Measurements from ENCODE around the gene MUC5AC.
"Not testable (repeated sequence)": the region's sequence is repeated elsewhere in the genome, so short reads cannot be mapped to it uniquely, and the experiment has no call there.

MUC5AC gene

DNA sequence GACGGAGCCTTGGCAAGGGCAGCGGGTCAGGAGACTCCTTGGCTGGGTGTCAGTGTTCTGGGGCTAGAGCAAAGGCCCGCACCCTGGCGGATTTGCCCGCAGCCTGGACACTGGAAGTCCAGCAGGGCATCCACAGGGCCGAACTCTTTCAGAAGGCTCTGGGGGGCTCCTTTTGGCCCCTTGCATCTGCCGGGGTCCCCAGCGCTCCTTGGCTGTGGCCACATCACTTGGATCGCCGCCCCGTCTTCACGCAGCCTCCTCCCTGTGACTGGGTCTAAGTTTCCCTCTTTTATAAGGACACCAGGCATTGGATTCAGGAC, 20.0 kb downstream of the MUC5AC start:
- no peak for DNase-seq

DNA sequence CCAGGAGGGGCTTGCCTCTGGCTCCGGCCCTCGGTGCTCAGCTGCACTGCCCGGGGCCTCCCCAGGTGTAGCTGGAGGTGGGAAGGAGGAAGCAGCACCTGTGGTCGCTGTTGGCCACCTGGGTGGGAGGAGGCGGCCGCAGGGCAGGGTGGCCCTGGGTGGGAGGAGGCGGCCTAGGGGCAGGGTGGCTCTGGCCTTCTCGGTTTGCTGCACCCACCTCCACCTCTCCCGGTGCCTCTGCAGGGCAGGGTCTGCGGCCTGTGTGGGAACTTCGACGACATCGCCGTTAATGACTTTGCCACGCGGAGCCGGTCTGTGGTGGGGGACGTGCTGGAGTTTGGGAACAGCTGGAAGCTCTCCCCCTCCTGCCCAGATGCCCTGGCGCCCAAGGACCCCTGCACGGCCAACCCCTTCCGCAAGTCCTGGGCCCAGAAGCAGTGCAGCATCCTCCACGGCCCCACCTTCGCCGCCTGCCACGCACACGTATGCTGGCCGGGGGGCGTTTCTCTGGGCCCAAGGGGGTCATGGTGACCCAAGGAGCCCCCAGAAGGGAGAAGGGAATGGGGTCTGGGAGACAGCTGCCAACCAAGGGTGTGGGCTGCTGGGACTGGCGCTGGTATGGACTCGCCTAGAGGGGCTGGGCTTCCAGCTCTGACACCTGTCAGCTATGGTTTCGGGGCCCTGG, 20.6 kb downstream of the MUC5AC start:
- DNase-seq = no peak

DNA sequence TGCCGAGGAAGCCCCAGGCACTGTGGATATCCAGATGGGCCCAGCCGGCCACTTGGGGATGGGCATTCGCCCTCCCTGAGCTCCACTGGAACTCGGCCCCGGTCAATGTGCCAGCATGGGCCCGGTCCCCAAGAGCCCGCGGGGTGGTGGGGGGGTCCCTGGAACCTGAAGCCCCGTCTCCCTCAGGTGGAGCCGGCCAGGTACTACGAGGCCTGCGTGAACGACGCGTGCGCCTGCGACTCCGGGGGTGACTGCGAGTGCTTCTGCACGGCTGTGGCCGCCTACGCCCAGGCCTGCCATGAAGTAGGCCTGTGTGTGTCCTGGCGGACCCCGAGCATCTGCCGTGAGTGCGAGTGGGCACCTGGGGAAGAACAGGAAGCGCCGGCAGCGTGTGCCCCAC, 21.2 kb downstream of the MUC5AC start:
- DNase-seq = no peak

DNA sequence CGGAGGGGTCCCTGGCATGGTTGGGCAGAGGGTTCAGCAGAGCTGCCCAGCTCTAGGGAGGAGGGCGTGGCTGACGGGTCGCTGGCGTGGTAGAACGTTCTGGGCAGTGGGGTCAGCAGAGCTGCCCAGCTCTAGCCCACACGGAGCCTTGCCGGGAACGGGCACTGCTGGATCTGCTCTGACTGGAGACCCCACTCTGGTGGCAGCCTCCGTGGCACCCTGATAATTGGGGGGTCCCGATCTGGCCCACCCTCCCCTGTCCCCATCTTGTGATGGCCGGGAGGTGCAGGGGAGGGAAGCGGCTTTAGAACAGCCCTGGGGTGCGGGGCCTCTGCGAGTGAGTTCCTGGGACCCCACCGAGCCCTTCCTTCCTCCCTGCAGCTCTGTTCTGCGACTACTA, 21.9 kb downstream of the MUC5AC start:
- no peak for DNase-seq

DNA sequence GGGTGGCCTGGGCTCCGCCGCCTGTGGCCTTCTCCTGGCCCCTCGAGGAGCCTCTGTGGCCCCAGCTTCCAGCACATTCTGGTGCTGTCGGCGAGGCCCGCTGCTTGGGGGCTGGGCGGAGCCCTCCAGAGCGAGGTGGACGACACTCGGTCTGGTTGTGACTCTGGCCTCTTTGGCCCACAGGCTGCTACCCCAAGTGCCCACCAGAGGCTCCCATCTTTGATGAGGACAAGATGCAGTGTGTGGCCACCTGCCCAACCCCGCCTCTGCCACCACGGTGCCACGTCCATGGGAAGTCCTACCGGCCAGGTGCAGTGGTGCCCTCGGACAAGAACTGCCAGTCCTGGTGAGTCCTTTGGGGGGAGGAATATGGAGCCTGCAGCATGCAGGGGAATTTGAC, 22.4 kb downstream of the MUC5AC start:
- no peak for DNase-seq

DNA sequence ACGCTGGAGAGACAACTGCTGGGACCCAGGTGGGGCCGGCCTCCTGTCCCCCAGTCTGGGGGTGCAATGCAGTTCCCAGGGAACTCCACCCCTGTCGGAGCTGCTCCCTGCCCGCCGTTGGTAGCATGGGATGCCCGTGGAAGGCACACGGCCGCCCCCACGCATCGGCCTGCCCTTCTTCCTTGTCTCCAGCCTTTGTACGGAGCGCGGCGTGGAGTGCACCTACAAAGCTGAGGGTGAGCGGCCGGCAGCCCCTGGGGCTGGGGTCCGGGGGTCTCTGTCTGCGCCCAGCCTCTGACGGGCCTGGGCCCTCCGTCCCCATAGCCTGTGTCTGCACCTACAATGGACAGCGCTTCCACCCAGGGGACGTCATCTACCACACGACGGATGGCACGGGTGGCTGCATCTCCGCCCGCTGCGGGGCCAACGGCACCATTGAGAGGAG, 23.2 kb downstream of the MUC5AC start:
- DNase-seq = no peak

DNA sequence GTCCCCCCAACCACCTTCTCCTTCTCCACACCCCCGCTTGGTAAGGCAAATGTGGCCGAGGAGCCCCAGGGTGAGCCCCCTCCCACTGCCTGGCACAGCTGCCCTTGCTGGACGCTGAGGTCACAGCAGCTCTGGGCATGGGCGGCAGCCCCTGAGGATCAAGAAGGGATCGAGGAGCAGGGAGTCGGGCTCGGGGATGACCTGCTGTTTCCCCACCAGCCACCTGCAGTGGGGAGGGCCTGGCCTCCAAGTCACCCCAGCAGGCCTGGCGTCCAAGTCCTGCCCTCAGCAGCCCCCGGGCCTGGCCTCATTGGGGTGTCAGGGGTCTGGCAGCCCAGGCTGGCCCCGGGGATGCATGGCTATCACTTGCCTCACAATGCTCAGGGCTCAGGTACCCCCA, 23.7 kb downstream of the MUC5AC start:
- no peak for DNase-seq

DNA sequence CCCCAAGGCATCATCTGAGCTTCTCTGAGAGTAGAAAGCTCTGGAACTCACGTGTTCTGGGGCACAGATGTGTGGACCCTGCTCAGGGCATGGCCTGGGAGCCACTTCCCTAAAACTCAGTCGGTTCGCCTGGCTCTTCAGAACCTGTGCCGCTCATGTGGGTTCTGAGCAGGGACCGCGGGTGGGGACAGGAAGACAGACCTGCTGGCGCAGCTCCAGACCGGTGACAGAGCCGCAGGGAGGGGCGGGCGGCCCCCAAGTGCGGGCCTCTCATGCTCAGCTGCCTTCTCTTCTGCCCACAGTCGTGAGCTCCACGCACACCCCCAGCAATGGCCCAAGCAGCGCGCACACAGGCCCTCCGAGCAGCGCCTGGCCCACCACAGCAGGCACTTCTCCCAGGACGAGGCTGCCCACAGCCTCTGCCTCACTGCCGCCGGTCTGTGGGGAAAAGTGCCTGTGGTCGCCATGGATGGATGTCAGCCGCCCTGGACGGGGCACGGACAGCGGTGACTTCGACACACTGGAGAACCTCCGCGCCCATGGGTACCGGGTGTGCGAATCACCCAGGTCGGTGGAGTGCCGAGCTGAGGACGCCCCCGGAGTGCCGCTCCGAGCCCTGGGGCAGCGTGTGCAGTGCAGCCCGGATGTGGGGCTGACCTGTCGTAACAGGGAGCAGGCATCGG, 24.2 kb downstream of the MUC5AC start:
- no peak for DNase-seq

DNA sequence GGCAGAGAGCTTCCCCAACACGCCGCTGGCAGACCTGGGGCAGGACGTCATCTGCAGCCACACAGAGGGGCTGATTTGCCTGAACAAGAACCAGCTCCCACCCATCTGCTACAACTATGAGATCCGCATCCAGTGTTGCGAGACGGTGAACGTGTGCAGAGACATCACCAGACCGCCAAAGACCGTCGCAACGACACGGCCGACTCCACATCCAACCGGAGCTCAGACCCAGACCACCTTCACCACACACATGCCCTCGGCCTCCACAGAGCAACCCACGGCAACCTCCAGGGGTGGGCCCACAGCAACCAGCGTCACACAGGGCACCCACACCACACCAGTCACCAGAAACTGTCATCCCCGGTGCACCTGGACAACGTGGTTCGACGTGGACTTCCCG, 26.4 kb downstream of the MUC5AC start:
- not testable (repeated sequence) for DNase-seq

DNA sequence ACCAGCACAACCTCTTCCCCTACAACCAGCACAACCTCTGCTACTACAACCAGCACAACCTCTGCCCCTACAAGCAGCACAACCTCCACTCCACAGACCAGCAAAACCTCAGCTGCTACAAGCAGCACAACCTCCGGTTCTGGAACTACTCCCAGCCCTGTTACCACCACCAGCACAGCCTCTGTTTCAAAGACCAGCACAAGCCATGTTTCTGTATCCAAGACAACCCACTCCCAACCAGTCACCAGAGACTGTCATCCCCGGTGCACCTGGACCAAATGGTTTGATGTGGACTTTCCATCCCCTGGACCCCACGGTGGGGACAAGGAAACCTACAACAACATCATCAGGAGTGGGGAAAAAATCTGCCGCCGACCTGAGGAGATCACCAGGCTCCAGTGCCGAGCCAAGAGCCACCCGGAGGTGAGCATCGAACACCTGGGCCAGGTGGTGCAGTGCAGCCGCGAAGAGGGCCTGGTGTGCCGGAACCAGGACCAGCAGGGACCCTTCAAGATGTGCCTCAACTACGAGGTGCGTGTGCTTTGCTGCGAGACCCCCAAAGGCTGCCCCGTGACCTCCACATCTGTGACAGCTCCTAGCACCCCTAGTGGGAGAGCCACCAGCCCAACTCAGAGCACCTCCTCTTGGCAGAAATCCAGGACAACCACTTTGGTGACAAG, 30.8 kb downstream of the MUC5AC start:
- not testable (repeated sequence) for DNase-seq

DNA sequence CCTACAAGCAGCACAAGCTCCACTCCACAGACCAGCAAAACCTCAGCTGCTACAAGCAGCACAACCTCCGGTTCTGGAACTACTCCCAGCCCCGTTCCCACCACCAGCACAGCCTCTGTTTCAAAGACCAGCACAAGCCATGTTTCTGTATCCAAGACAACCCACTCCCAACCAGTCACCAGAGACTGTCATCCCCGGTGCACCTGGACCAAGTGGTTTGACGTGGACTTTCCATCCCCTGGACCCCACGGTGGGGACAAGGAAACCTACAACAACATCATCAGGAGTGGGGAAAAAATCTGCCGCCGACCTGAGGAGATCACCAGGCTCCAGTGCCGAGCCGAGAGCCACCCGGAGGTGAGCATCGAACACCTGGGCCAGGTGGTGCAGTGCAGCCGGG, 32.1 kb downstream of the MUC5AC start:
- DNase-seq = not testable (repeated sequence)

DNA sequence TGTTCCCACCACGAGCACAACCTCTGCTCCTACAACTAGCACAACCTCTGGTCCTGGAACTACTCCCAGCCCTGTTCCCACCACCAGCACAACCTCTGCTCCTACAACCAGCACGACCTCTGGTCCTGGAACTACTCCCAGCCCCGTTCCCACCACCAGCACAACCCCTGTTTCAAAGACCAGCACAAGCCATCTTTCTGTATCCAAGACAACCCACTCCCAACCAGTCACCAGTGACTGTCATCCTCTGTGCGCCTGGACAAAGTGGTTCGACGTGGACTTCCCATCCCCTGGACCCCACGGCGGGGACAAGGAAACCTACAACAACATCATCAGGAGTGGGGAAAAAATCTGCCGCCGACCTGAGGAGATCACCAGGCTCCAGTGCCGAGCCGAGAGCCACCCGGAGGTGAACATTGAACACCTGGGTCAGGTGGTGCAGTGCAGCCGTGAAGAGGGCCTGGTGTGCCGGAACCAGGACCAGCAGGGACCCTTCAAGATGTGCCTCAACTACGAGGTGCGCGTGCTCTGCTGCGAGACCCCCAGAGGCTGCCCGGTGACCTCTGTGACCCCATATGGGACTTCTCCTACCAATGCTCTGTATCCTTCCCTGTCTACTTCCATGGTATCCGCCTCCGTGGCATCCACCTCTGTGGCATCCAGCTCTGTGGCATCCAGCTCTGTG, 34.2 kb downstream of the MUC5AC start:
- not testable (repeated sequence) for DNase-seq

DNA sequence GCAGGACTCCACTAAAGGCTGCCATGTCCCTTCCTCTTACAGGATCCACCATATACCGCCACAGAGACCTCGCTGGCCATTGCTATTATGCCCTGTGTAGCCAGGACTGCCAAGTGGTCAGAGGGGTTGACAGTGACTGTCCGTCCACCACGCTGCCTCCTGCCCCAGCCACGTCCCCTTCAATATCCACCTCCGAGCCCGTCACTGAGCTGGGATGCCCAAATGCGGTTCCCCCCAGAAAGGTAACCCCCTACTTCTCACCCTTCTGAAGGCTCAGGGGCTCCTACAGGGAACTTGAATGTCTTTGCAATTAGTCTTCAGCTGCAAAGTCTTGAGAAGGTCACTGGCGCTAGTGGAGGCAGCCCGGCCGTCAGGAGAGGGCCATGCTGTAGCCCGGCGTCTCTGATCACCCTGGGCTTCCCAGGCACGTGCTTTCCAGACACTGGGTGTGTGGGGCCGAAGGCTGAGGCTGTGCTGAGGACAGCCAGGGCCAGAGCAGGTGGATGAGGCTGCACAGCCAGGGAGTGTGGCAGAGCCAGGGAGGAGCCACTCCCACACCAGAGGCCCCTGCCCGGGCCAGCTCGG, 35.1 kb downstream of the MUC5AC start:
- DNase-seq = no peak

DNA sequence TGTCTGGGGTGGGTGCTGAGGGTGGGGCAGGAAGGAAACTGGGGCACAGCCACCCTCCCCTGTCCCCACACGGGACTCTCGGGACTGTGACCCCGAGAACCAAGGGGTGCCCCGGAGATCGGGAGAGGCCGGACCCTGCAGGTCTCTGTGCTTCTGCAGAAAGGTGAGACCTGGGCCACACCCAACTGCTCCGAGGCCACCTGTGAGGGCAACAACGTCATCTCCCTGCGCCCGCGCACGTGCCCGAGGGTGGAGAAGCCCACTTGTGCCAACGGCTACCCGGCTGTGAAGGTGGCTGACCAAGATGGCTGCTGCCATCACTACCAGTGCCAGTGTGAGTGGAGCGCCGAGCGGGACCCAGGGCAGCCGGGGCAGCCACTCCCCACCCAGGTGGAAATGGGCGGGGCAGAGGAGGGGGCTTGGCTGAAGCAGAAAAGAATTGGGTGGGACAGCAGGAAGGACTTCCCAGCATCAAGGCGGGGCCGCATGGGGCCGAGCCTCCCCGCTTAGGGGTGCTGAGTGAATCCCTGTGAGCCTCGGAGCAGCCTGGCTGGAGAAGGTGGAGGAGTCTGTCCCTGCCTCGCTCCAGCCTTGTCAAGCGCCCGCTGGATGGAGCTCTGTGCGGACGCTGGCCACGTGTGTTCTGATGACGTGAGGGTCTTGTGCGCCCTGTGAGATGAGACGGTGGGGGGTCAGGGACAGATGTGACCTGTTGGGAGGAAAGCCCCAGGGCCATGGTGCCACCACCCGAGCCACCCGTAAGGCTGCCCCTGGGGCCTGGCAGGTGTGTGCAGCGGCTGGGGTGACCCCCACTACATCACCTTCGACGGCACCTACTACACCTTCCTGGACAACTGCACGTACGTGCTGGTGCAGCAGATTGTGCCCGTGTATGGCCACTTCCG, 35.8 kb downstream of the MUC5AC start:
- DNase-seq = no peak

DNA sequence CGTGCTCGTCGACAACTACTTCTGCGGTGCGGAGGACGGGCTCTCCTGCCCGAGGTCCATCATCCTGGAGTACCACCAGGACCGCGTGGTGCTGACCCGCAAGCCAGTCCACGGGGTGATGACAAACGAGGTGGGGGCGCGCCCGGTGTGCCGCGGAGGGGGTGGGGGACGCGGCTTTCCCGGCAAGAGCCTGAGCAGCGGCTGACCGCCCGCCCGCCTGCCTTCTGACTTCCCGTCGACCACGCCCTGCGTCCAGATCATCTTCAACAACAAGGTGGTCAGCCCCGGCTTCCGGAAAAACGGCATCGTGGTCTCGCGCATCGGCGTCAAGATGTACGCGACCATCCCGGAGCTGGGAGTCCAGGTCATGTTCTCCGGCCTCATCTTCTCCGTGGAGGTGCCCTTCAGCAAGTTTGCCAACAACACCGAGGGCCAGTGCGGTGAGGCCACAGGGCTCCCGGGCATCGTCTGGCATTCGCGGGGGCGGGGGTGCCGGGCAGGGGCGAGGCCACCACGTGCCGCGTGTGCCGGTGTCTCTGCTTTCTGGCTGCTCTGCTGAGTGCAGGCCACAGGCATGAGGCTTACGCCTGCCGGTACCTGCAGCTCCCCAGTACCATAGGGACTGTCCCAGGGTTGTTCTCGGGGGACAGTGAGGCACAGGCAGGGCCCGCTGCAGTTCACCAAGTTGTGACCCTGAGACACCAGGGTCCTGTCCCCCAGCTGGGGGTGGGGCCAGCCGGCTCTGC, 36.7 kb downstream of the MUC5AC start:
- DNase-seq = no peak

DNA sequence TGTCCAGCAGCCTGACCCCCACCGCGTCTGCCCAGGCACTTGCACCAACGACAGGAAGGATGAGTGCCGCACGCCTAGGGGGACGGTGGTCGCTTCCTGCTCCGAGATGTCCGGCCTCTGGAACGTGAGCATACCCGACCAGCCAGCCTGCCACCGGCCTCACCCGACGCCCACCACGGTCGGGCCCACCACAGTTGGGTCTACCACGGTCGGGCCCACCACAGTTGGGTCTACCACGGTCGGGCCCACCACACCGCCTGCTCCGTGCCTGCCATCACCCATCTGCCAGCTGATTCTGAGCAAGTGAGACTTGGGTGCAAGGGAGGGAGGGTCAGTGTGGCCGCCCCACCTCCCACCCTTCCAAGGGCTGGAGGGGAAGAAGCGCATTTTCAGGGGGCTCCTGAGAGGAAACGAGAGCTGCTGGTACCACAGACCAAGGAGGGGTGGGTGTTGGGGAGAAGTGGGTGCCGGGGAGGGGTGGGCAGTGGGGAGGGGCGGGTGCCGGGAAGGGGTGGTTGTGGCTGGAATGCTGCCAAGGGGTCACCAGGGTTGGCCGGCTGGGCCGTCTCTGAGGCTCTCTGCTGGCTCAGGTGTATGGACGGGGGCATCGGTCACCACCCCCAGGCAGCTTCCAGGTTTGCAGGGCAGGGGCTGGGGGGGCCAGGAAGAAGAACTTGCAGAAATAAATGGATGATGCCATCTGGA, 37.4 kb downstream of the MUC5AC start:
- DNase-seq = no peak

DNA sequence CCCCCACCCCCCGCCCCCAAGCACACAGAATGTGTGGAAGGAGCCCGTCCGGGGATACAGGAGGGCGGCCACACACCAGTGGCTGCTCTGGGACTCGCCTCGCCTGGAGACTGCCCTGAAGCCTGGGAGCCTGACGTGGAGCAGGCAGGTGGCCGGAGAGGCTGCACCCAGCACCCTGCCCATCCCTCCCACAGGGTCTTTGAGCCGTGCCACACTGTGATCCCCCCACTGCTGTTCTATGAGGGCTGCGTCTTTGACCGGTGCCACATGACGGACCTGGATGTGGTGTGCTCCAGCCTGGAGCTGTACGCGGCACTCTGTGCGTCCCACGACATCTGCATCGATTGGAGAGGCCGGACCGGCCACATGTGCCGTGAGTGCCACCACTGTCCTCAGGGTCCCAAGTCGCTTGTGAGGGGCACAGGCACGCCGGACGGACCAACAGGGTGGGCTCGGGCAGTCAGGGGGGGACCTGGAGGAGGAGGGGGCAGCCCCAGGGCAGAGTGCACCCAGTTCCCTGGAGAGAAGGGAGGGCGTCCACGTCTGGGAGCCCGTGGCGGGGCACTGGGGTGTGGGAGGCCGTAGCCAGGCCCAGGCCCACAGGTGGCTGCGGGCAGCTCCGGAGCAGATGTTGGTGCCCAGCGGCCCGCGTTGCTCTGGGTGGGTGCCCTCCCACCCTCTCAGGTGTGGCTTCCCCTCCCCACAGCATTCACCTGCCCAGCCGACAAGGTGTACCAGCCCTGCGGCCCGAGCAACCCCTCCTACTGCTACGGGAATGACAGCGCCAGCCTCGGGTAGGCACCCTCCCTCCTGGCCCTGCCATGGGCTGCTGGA, 38.1 kb downstream of the MUC5AC start:
- DNase-seq = no peak

DNA sequence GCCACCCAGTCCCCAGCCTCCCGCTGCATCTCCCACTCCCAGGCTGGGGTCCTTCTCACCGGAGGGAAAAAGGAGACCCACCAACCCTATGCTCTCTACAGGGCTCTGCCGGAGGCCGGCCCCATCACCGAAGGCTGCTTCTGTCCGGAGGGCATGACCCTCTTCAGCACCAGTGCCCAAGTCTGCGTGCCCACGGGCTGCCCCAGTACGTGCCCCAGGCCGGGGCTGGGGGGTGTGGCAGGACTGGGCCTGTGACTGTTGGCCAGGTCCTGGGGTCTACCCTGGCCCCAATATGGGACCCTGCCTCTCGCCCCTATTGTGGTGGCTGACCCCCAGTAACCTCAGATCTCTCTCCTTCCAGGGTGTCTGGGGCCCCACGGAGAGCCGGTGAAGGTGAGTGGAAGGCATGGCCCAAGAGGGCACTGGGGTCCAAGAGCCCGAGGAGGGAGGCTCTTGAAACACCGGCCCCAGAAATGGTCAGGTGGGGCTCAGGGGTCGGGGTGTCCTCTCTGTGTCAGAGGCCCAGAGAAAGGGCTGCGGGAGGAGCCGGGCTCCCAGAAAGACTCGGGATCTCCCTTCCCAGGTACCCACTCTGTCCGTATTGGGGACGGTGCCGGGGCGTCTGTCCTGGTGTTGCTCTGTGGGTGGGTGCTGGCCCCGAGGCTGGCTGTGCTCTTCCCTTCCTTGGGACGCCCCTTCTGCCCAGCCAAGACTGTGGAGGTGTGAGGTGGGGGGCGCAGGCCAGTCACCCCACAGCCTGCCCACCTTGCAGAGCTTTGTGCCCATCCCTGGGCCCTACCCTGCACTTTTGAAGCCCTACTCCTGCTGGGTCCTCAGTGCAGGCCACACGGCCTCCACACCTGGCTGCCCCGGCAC, 39.0 kb downstream of the MUC5AC start:
- DNase-seq = no peak

DNA sequence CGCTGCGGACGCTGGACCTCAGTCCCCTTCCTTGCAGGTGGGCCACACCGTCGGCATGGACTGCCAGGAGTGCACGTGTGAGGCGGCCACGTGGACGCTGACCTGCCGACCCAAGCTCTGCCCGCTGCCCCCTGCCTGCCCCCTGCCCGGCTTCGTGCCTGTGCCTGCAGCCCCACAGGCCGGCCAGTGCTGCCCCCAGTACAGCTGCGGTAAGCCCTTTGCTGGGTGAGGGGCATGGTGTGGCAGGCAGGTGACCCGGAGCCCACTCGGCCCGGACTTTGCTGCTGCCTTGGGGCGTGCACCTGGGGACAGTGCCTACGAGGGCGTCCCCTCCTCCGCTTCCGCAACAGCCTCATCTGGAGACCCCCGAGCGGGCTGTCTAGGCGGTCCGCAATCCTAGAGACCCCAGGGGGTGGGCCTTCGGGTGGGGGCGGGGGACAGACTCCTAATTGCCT, 39.7 kb downstream of the MUC5AC start:
- no peak for DNase-seq
